ENCODE measurements around the gene THAP3.

THAP3 gene, protein sequence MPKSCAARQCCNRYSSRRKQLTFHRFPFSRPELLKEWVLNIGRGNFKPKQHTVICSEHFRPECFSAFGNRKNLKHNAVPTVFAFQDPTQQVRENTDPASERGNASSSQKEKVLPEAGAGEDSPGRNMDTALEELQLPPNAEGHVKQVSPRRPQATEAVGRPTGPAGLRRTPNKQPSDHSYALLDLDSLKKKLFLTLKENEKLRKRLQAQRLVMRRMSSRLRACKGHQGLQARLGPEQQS
- total RNA-seq, result 11.8 reads per million, percentile 35 among the genes with 10 or more reads in this experiment

DNA sequence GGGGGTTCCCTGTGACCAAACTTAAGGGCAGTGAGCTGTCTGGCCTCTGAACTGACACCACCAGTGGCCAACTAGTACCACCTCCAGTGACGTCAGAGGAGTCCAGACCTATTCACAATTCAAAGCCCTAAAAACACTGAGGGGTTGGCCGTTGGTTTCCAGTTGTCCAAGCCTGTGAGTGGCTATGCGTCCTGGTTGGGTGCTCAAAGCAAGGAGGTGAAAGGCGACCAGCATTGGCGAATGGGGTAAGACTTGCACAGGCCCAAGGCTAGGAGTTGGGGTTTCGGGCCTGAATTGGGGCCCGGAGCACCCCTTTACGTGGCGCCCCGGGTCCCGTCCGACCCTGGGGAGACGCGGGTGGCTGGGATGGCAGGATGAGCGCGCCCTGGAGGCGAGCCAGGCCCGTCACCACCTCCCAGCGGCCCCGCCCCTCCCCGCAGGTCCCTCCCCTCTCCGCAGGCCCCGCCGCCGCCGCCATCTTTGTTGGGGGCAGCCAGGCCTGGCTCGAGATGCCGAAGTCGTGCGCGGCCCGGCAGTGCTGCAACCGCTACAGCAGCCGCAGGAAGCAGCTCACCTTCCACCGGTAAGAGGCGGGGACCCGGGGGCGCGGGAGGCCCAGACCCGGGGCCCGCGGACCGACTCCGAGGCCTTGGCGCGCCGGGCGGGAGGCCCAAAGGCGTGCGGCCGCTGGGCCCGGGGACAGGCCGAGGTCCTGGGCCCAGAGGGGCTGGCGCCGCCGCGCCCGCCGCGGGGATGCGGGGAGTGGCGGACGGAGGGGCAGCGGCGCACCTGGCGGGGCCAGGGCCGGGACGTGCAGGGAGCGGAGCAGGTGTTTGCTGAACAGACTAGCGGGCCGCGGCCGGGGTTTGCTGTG, at the start of gene THAP3:
THAP3 (plus strand) TSS at position 159 of the 874 bp plus-strand sequence; CDS start at position 510, 351 bp downstream.
- peak; percentile 92 for DNase-seq

DNA sequence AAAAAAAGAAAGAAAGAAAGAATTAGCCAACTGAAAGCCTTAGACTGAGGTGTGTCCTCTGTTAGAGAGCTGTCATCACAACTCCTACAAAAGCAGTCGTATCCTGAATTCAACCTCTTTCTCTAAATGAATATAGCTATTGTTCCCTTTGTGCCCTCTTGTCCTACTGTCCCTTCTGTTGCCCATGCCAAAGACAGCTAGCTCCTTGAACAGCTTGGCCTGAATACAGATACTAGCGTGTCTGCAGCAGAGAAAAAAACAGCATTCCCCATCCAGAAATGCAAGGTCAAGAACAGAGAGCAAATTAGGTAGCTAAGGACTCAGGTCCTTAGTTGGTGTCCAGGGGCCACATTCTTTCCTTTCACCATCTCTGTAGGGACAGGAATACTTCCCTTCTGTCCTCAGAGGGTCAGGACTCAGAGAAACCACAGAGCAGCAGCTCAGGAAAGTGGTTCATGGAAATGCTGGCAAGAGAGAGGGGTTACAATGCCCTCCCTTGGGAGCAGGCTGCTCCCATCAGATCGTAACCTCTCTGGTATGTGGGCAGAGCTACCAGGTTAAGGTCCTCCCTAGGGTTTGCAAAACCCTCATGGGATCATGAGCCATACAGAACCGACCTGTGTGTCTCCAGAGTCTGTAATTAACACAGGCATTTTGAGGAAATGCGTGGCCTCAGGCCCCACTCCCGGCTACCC, 46.7 kb upstream of the THAP3 start:
- no peak for DNase-seq

DNA sequence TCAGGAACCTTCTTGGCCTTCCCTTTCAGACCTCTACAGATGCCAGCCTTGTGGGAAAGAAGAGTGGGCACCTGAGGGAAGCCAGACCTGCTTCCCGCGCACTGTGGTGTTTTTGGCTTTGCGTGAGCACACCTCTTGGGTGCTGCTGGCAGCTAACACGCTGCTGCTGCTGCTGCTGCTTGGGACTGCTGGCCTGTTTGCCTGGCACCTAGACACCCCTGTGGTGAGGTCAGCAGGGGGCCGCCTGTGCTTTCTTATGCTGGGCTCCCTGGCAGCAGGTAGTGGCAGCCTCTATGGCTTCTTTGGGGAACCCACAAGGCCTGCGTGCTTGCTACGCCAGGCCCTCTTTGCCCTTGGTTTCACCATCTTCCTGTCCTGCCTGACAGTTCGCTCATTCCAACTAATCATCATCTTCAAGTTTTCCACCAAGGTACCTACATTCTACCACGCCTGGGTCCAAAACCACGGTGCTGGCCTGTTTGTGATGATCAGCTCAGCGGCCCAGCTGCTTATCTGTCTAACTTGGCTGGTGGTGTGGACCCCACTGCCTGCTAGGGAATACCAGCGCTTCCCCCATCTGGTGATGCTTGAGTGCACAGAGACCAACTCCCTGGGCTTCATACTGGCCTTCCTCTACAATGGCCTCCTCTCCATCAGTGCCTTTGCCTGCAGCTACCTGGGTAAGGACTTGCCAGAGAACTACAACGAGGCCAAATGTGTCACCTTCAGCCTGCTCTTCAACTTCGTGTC, 45.9 kb upstream of the THAP3 start:
- no peak for DNase-seq

DNA sequence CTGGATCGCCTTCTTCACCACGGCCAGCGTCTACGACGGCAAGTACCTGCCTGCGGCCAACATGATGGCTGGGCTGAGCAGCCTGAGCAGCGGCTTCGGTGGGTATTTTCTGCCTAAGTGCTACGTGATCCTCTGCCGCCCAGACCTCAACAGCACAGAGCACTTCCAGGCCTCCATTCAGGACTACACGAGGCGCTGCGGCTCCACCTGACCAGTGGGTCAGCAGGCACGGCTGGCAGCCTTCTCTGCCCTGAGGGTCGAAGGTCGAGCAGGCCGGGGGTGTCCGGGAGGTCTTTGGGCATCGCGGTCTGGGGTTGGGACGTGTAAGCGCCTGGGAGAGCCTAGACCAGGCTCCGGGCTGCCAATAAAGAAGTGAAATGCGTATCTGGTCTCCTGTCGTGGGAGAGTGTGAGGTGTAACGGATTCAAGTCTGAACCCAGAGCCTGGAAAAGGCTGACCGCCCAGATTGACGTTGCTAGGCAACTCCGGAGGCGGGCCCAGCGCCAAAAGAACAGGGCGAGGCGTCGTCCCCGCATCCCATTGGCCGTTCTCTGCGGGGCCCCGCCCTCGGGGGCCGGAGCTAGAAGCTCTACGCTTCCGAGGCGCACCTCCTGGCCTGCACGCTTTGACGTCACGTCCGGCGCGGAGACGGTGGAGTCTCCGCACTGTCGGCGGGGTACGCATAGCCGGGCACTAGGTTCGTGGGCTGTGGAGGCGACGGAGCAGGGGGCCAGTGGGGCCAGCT, 45.1 kb upstream of the THAP3 start, which contains the start of gene ZBTB48:
ZBTB48 (plus strand) TSS at position 621 of the 745 bp plus-strand sequence. CDS start 616 bp downstream, outside the sequence.
- peak; percentile 96 for DNase-seq

DNA sequence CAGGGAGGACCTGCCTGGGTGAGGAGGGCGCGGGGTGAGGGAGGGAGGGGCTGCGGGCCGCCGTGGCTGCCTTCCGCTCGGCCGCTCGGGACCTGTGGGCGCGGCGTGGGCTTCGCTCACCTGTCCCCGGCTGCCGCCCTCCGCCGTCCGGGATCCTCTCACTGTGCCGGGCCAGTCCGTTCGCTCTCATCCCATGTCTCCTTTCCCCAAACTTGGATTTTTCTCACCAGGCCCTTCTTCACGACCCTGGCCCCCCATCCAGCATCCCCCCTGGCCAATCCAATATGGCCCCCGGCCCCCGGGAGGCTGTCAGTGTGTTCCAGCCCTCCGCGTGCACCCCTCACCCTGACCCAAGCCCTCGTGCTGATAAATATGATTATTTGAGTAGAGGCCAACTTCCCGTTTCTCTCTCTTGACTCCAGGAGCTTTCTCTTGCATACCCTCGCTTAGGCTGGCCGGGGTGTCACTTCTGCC, 44.5 kb upstream of the THAP3 start:
- no peak for DNase-seq

DNA sequence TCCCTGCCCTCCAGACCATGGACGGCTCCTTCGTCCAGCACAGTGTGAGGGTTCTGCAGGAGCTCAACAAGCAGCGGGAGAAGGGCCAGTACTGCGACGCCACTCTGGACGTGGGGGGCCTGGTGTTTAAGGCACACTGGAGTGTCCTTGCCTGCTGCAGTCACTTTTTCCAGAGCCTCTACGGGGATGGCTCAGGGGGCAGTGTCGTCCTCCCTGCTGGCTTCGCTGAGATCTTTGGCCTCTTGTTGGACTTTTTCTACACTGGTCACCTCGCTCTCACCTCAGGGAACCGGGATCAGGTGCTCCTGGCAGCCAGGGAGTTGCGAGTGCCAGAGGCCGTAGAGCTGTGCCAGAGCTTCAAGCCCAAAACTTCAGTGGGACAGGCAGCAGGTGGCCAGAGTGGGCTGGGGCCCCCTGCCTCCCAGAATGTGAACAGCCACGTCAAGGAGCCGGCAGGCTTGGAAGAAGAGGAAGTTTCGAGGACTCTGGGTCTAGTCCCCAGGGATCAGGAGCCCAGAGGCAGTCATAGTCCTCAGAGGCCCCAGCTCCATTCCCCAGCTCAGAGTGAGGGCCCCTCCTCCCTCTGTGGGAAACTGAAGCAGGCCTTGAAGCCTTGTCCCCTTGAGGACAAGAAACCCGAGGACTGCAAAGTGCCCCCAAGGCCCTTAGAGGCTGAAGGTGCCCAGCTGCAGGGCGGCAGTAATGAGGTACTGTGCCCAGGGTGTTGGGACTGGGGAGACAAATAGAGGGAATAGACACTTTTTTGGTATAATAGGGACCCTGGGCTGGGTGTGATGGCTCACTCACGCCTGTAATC, 43.9 kb upstream of the THAP3 start:
- no peak for DNase-seq

DNA sequence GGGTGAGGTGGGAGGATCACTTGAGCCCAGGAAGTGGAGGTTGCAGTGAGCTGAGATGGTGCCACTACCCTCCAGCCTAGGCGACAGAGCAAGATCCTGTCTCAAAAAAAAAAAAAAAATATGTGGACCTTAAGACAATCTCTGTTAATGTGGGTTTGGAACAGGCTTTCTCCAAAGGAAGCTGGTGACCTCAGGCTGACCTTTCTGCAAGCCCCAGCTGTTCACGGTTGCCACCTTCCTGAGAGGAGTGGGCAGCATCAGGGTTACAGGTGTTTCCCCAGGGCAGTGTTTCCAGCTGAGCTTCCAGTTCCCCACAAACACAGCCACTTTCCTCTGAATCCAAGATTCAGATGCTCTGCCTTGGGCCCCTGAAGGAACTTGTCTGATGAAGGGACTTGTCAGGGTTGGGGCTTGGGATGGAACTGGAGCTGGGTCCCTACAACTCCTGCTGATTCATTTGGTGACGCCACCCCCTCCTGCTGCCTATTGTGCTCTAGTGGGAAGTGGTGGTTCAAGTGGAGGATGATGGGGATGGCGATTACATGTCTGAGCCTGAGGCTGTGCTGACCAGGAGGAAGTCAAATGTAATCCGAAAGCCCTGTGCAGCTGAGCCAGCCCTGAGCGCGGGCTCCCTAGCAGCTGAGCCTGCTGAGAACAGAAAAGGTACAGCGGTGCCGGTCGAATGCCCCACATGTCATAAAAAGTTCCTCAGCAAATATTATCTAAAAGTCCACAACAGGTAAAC, 42.9 kb upstream of the THAP3 start:
- no peak for DNase-seq

DNA sequence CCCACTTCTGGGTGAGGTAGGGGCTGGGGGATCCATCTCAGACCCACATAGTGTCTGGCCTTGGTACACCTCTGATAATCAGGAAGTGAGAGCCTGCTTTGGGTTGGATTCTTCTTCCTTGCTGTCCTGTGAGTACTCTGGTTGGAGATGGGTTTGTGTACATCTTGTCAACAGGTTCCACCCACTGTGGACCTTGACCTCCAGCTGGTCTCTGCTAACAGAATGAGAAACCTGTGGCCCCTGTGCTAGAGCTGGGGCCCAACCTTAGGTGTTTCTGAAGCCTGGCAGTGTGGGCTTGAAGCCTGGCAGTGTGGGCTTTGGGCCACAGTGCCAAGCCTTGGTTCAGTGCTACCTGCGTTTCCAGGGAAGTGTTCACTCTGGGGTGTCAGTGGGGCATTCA, 42.3 kb upstream of the THAP3 start:
- DNase-seq, result no peak

DNA sequence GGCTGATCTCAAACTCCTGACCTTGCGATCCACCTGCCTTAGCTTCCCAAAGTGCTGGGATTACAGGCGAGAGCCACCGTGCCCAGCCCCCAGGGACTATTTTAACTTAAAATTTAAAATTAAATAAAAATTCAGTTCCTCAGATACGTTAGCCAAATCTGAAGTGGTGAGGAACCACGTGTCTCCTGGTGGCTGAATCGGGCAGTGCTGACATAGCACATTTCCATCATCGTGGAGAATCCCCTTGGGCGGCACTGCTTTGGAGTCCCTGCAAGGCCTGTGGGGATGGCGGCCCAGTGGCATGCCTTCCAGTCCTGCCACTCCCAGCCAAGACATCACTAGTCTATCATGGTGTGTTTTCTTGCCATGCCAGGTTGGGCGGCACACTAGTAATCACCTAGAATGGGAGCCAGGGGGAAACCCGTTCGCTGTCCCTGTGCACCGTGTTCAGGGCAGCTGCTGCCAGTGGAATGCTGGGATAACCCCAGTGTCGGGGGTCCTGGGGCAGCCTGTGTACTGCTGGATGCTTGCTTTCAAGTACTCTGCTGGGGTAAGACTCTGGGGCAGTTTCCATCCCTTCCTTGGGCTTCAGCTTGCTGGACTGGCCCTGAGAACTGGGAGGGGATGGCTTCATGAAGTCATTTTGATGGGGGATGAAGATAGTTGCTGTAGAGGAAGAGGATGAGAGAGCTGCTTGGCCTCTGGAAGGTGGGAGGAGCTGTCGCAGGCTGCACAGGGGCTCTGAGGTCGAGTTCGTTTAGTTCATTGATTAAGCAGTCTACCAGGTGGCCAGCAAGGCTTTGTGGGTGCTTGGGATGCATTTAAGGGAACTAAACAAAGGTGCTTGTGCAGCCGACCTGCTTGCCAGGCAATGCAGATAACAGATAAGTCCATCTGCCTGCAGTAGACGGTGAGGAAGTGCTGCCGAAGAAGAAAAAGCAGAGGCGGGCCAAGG, 40.3 kb upstream of the THAP3 start:
- no peak for DNase-seq

DNA sequence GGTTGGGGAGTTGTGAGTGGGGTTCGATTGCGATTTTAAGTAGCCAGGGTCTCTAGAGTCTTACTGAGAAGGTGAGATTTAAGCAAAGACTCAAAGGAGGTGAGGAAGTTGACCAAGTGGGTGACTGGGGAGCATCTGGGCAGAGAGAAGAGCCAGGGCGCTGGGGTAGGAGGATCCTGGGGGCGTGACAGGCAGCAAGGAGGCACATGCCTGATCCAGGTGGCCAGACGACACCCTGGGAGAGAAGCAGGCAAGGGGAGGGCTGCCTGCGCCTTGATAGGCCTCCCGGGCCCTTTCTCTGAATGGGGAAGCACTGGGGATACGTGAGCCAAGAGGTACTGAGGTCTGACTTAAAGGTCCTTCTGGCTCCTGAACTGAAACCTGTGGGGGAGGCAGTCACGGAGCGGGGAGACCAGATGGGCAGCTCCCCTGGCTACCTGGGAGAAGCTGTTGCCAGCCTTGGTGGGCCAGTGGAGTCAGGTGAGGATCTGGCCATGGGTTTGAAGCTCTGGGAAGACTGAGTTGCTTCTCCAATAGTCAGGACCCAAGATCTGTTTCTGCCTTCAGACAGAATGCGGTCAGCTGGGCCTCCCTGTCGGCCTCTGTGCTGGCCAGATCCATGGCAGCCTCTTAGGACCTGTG, 39.5 kb upstream of the THAP3 start:
- no peak for DNase-seq

DNA sequence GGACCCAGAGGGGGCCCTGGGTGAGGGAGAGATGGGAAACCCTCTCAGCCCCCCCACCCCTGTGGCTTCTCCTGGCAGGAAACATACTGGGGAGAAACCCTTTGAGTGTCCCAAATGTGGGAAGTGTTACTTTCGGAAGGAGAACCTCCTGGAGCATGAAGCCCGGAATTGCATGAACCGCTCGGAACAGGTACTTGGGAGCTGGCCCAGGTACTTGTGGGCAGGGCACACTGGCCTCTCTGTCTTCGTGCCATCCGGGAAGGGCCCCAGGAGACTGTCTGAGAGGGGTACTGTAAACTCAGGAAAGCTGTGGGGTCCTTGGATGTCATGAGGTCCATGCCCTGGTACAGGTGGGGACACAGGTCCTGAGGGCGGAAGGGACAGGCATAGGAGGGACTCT, 38.8 kb upstream of the THAP3 start:
- DNase-seq, result no peak

DNA sequence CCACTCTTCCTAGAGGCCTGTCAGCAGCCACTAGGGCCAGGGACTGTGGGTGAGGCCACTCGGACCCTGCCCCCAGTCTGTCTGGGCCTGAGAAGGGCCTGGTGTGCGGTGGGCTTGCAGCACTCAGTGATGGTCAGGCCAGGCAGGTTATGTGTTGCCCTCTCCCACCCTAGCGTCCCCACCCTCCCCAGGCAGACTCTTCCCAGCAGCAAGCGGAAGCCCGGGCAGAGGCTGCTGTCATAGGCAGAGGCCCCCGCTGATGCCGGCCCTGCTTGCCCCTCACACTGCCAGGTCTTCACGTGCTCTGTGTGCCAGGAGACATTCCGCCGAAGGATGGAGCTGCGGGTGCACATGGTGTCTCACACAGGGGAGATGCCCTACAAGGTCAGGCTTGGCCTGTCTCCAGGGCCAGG, 38.3 kb upstream of the THAP3 start:
- DNase-seq, result no peak

DNA sequence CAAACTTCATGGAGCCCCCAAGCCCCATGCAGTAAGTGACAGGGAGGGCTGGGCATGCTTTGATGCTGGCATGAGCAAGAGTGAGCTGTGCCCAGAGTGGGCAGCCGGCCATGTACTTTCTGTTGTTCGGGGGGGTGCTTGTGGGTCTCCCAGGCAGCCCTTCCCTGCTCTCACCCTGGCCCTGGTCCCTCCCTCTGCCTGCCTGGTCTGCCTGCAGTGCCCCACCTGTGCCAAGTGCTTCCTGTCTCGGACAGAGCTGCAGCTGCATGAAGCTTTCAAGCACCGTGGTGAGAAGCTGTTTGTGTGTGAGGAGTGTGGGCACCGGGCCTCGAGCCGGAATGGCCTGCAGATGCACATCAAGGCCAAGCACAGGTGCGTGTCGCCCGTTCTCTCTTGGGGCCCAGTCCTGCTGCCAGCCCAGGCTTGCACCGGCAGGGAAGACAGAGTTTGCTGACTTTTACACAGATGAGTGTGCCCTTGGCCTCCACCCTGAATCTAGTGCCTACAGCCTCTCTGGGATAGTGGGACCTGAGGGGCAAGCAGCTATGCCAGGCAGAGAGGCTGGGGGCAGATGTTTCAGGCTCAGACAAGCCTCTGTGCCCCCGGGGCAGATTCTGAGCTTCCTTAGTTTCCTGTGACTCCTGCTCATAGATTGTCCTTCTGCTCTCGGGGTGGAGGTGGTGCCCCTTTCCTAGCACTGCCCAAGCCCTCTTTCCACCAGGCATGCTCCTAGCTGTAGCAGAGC, 37.2 kb upstream of the THAP3 start:
- DNase-seq, result no peak

DNA sequence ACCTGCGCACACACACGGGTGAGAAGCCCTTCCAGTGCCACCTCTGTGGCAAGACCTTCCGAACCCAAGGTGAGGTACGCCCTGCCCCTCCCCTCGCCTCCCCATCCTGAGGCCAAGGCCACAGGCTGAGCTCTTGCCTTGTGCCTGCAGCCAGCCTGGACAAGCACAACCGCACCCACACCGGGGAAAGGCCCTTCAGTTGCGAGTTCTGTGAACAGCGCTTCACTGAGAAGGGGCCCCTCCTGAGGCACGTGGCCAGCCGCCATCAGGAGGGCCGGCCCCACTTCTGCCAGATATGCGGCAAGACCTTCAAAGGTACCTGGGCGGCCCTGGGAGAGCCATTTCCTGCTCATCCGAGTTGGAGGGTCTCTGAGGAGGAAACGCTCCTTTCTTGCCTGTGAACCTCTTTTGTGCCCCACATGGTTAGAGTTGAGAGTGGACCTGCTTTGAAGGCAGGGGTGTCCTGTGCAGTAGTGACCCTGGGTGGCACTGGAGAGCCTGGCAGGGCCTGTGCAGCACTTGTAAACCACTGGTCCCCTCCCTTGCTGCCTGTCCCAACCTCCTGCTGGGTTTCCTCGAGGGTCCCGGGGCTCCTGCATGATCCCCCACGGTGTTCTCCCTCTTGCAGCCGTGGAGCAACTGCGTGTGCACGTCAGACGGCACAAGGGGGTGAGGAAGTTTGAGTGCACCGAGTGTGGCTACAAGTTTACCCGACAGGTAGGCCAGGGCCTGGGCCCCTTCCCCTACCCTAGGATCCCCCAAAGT, 36.4 kb upstream of the THAP3 start:
- no peak for DNase-seq

DNA sequence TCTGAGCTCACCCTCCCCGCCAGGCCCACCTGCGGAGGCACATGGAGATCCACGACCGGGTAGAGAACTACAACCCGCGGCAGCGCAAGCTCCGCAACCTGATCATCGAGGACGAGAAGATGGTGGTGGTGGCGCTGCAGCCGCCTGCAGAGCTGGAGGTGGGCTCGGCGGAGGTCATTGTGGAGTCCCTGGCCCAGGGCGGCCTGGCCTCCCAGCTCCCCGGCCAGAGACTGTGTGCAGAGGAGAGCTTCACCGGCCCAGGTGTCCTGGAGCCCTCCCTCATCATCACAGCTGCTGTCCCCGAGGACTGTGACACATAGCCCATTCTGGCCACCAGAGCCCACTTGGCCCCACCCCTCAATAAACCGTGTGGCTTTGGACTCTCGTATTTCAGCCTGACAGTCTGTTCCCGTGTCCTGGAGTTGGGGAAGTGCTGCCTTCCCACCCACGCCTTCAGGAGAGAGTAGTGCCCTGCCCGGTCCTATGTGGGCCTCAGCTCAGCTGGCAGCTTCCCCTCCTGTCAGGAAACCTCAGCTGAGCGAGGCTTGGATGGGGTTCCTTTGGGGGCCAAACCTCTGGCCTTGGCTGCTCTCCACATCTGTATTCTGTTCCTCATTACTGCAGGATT, 35.7 kb upstream of the THAP3 start:
- DNase-seq, result no peak

DNA sequence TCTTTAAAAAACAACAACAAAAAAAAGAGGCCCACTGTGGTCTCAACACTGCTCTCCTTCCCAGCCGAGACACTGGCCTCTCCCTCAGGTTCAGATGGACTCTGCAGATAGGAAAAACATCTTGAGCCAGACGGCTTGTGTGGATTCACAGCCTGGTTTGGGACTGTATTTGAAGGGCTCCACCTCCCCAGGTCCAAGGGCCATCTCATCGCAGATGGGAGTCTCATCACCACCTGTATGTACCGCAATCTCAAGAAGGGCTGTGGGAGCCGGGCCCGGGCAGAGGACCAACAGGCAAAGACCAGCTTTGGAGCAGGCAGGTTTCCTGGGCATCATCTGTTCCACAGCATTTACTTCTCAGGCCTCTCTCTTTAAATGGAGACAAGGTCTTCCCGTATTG, 34.6 kb upstream of the THAP3 start:
- no peak for DNase-seq
